ENCODE measurements around the gene CD4. TPM values are rescaled to one million over a fixed set of nuclear protein-coding genes. Genes with fewer than 3 reads are reported as not detected.

CD4 gene
- total RNA-seq, 1 donor from 2014 or later, result 0.62 TPM

- peaks cover 18% of the 10 kb centered on the region for H3K4me1 Mint-ChIP-seq (ENCODE audit: unreplicated experiment)
- H3K36me3 Mint-ChIP-seq (ENCODE audit: unreplicated experiment), result peaks cover 14% of the 10 kb centered on the region
- no peak for DNase-seq (ENCODE audit: extremely low spot score, unreplicated experiment)
- H3K27me3 Mint-ChIP-seq (ENCODE audit: unreplicated experiment), result no peaks in the 10 kb centered on the region
- TF ChIP-seq CTCF (IDR thresholded peaks at IDR 0.05), result no peak
- no peak overlapping the region for H3K27ac Mint-ChIP-seq (ENCODE audit: unreplicated experiment)
- no peaks in the 10 kb centered on the region for H3K9me3 Mint-ChIP-seq (ENCODE audit: unreplicated experiment)
- H3K4me3 Mint-ChIP-seq (ENCODE audit: unreplicated experiment), result no peak overlapping the region
These were observed 14.7 kb upstream of the CD4 start for GRCh38 chr12:6774499-6775062.

GRCh38 chr12:6775185-6776174, 13.8 kb upstream of the CD4 start:
- no peak for DNase-seq (ENCODE audit: extremely low spot score, unreplicated experiment)
- Mint-ChIP-seq H3K27ac (ENCODE audit: unreplicated experiment) (no peak overlapping the region), H3K9me3 (ENCODE audit: unreplicated experiment) (no peaks in the 10 kb centered on the region), H3K27me3 (ENCODE audit: unreplicated experiment) (no peaks in the 10 kb centered on the region), H3K36me3 (ENCODE audit: unreplicated experiment) (peaks cover 12% of the 10 kb centered on the region), H3K4me1 (ENCODE audit: unreplicated experiment) (peaks cover 16% of the 10 kb centered on the region), H3K4me3 (ENCODE audit: unreplicated experiment) (no peak overlapping the region)
- no peak for TF ChIP-seq CTCF (IDR thresholded peaks at IDR 0.05)

- no peak overlapping the region for H3K4me3 Mint-ChIP-seq (ENCODE audit: unreplicated experiment)
- no peaks in the 10 kb centered on the region for H3K27me3 Mint-ChIP-seq (ENCODE audit: unreplicated experiment)
- no peak for DNase-seq (ENCODE audit: extremely low spot score, unreplicated experiment)
- peaks cover 3% of the 10 kb centered on the region for H3K36me3 Mint-ChIP-seq (ENCODE audit: unreplicated experiment)
- no peak for TF ChIP-seq CTCF (IDR thresholded peaks at IDR 0.05)
- H3K4me1 Mint-ChIP-seq (ENCODE audit: unreplicated experiment), result peaks cover 13% of the 10 kb centered on the region
- H3K27ac Mint-ChIP-seq (ENCODE audit: unreplicated experiment), result no peak overlapping the region
- no peaks in the 10 kb centered on the region for H3K9me3 Mint-ChIP-seq (ENCODE audit: unreplicated experiment)
These were observed 11.9 kb upstream of the CD4 start for GRCh38 chr12:6777386-6777785.

GRCh38 chr12:6778217-6778573, 11.1 kb upstream of the CD4 start:
- DNase-seq (ENCODE audit: extremely low spot score, unreplicated experiment), result no peak
- Mint-ChIP-seq H3K4me1 (ENCODE audit: unreplicated experiment) (peaks cover 13% of the 10 kb centered on the region), H3K9me3 (ENCODE audit: unreplicated experiment) (no peaks in the 10 kb centered on the region), H3K27ac (ENCODE audit: unreplicated experiment) (peak overlapping the region; percentile 80), H3K36me3 (ENCODE audit: unreplicated experiment) (peaks cover 3% of the 10 kb centered on the region), H3K4me3 (ENCODE audit: unreplicated experiment) (peak overlapping the region; percentile 76), H3K27me3 (ENCODE audit: unreplicated experiment) (no peaks in the 10 kb centered on the region)
- no peak for TF ChIP-seq CTCF (IDR thresholded peaks at IDR 0.05)

Measured in osteocyte (in vitro differentiated cells).